ENCODE results near the gene MLIP.

MLIP gene

GRCh38 chr6:54194067-54194466, 82.8 kb downstream of the MLIP start:
- Histone ChIP-seq H3K9ac (ENCODE audit: low read length) (no peak overlapping the region), H3K4me2 (ENCODE audit: low read length) (no peak overlapping the region), H2AFZ (ENCODE audit: low read length) (no peak overlapping the region), H3K4me3 (ENCODE audit: low read depth, low read length, poor library complexity, severe bottlenecking) (no peak overlapping the region), H3K27ac (ENCODE audit: low read depth, low read length, poor library complexity, severe bottlenecking) (no peak overlapping the region), H3K4me1 (ENCODE audit: insufficient read depth, low read length, severe bottlenecking) (no peaks in the 10 kb centered on the region), H3K36me3 (ENCODE audit: insufficient read depth, low read length) (no peaks in the 10 kb centered on the region), H3K27me3 (ENCODE audit: insufficient read depth, low read length) (no peaks in the 10 kb centered on the region), H3K9me2 (ENCODE audit: low read depth, low read length) (no peaks in the 10 kb centered on the region; the same call in 1 of the 2 replicates), H3F3A (ENCODE audit: insufficient read depth, low read length) (no peaks in the 10 kb centered on the region), H3K79me2 (ENCODE audit: insufficient read depth, low read length) (no peaks in the 10 kb centered on the region), H3K9me3 (ENCODE audit: low read length) (no peaks in the 10 kb centered on the region), H4K20me1 (ENCODE audit: insufficient read depth, low read length) (no peaks in the 10 kb centered on the region)
- TF ChIP-seq, protein P1, sequence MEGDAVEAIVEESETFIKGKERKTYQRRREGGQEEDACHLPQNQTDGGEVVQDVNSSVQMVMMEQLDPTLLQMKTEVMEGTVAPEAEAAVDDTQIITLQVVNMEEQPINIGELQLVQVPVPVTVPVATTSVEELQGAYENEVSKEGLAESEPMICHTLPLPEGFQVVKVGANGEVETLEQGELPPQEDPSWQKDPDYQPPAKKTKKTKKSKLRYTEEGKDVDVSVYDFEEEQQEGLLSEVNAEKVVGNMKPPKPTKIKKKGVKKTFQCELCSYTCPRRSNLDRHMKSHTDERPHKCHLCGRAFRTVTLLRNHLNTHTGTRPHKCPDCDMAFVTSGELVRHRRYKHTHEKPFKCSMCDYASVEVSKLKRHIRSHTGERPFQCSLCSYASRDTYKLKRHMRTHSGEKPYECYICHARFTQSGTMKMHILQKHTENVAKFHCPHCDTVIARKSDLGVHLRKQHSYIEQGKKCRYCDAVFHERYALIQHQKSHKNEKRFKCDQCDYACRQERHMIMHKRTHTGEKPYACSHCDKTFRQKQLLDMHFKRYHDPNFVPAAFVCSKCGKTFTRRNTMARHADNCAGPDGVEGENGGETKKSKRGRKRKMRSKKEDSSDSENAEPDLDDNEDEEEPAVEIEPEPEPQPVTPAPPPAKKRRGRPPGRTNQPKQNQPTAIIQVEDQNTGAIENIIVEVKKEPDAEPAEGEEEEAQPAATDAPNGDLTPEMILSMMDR (IDR thresholded peaks at IDR 0.05; ENCODE audit: low read length) = no peak
- TF ChIP-seq EZH2 (IDR thresholded peaks at IDR 0.05; ENCODE audit: borderline replicate concordance, low read length) = no peak

GRCh38 chr6:54195637-54196036, 84.4 kb downstream of the MLIP start:
- Histone ChIP-seq H3K9me2 (ENCODE audit: low read depth, low read length) (no peaks in the 10 kb centered on the region; the same call in 1 of the 2 replicates), H3K79me2 (ENCODE audit: insufficient read depth, low read length) (no peaks in the 10 kb centered on the region), H3K36me3 (ENCODE audit: insufficient read depth, low read length) (no peaks in the 10 kb centered on the region), H2AFZ (ENCODE audit: low read length) (no peak overlapping the region), H4K20me1 (ENCODE audit: insufficient read depth, low read length) (no peaks in the 10 kb centered on the region), H3F3A (ENCODE audit: insufficient read depth, low read length) (no peaks in the 10 kb centered on the region), H3K27me3 (ENCODE audit: insufficient read depth, low read length) (no peaks in the 10 kb centered on the region), H3K9me3 (ENCODE audit: low read length) (no peaks in the 10 kb centered on the region), H3K9ac (ENCODE audit: low read length) (no peak overlapping the region), H3K4me3 (ENCODE audit: low read depth, low read length, poor library complexity, severe bottlenecking) (no peak overlapping the region), H3K27ac (ENCODE audit: low read depth, low read length, poor library complexity, severe bottlenecking) (no peak overlapping the region), H3K4me1 (ENCODE audit: insufficient read depth, low read length, severe bottlenecking) (no peaks in the 10 kb centered on the region), H3K4me2 (ENCODE audit: low read length) (no peak overlapping the region)
- TF ChIP-seq, protein P1 (IDR thresholded peaks at IDR 0.05; ENCODE audit: low read length) = no peak
- no peak for TF ChIP-seq EZH2 (IDR thresholded peaks at IDR 0.05; ENCODE audit: borderline replicate concordance, low read length)

GRCh38 chr6:54196905-54197304, 85.7 kb downstream of the MLIP start:
- no peaks in the 10 kb centered on the region; the same call in 1 of the 2 replicates for H3K9me2 ChIP-seq (ENCODE audit: low read depth, low read length)
- no peak overlapping the region for H3K4me3 ChIP-seq (ENCODE audit: low read depth, low read length, poor library complexity, severe bottlenecking)
- H3K27ac ChIP-seq (ENCODE audit: low read depth, low read length, poor library complexity, severe bottlenecking) = no peak overlapping the region
- H3K27me3 ChIP-seq (ENCODE audit: insufficient read depth, low read length) = no peaks in the 10 kb centered on the region
- no peaks in the 10 kb centered on the region for H3K79me2 ChIP-seq (ENCODE audit: insufficient read depth, low read length)
- no peak overlapping the region for H3K9ac ChIP-seq (ENCODE audit: low read length)
- no peaks in the 10 kb centered on the region for H3K36me3 ChIP-seq (ENCODE audit: insufficient read depth, low read length)
- H3K9me3 ChIP-seq (ENCODE audit: low read length) = no peaks in the 10 kb centered on the region
- no peak for TF ChIP-seq EZH2 (IDR thresholded peaks at IDR 0.05; ENCODE audit: borderline replicate concordance, low read length)
- TF ChIP-seq, protein P1 (IDR thresholded peaks at IDR 0.05; ENCODE audit: low read length) = no peak
- H3F3A ChIP-seq (ENCODE audit: insufficient read depth, low read length) = no peaks in the 10 kb centered on the region
- no peak overlapping the region for H3K4me2 ChIP-seq (ENCODE audit: low read length)
- H4K20me1 ChIP-seq (ENCODE audit: insufficient read depth, low read length) = no peaks in the 10 kb centered on the region
- H3K4me1 ChIP-seq (ENCODE audit: insufficient read depth, low read length, severe bottlenecking) = no peaks in the 10 kb centered on the region
- H2AFZ ChIP-seq (ENCODE audit: low read length) = no peak overlapping the region
